HEK293 (cell line): Measurements from ENCODE around the gene SRF.

ENCODE experiments used
- BCL11A ChIP-seq: fragments of 450-650 bp; formaldehyde crosslinking; IDR thresholded peaks from 2 replicates; pipeline ENCODE4 v1.5.1; 2016; ENCODE audit warnings: low read depth, missing biosample characterization, missing genetic modification characterization
- HOXD13 ChIP-seq: sonication (generic); formaldehyde crosslinking; IDR thresholded peaks from 2 replicates; pipeline ENCODE4 v1.8.0; 2022; ENCODE audit warnings: missing genetic modification reagents, borderline replicate concordance
- PRDM1 ChIP-seq: fragments of 450-650 bp; formaldehyde crosslinking; IDR thresholded peaks from 2 replicates; pipeline ENCODE4; 2016; ENCODE audit warnings: missing biosample characterization, missing genetic modification characterization
- SP2 ChIP-seq: fragments of 450-650 bp; formaldehyde crosslinking; IDR thresholded peaks from 2 replicates; pipeline ENCODE4 v1.5.1; 2016; ENCODE audit warnings: missing biosample characterization, missing genetic modification characterization
- ZBTB48 ChIP-seq: fragments of 450-650 bp; formaldehyde crosslinking; IDR thresholded peaks from 2 replicates; pipeline ENCODE4 v1.5.1; 2016; ENCODE audit warnings: missing biosample characterization, missing genetic modification characterization
- ZBTB8A ChIP-seq: fragments of 450-650 bp; formaldehyde crosslinking; IDR thresholded peaks from 2 replicates; pipeline ENCODE4 v1.5.1; 2016; ENCODE audit warnings: missing biosample characterization, missing genetic modification characterization
- ZFHX2 ChIP-seq: fragments of 450-650 bp; formaldehyde crosslinking; conservative IDR thresholded peaks from 2 replicates; pipeline ENCODE4 v1.5.1; 2016; ENCODE audit warnings: missing biosample characterization, missing genetic modification characterization
- ZNF133 ChIP-seq: fragments of 450-650 bp; formaldehyde crosslinking; IDR thresholded peaks from 2 replicates; pipeline ENCODE4 v1.5.1; 2016; ENCODE audit warnings: missing biosample characterization, missing genetic modification characterization
- ZNF16 ChIP-seq: fragments of 450-650 bp; formaldehyde crosslinking; IDR thresholded peaks from 2 replicates; pipeline ENCODE4 v1.5.1; 2016; ENCODE audit warnings: low read depth, missing biosample characterization, missing genetic modification characterization
- ZNF2 ChIP-seq: fragments of 450-650 bp; formaldehyde crosslinking; IDR thresholded peaks from 2 replicates; pipeline ENCODE4 v1.5.1; 2016; ENCODE audit warnings: missing biosample characterization, missing genetic modification characterization
- ZNF433 ChIP-seq: fragments of 450-650 bp; formaldehyde crosslinking; IDR thresholded peaks from 2 replicates; pipeline ENCODE4 v1.5.1; 2016; ENCODE audit warnings: missing biosample characterization, missing genetic modification characterization, low read depth
- ZNF585B ChIP-seq: fragments of 450-650 bp; formaldehyde crosslinking; IDR thresholded peaks from 2 replicates; pipeline ENCODE4 v1.5.1; 2016; ENCODE audit warnings: missing biosample characterization, missing genetic modification characterization
- ZNF629 ChIP-seq: fragments of 450-650 bp; formaldehyde crosslinking; IDR thresholded peaks from 2 replicates; pipeline ENCODE4 v1.5.1; 2017; ENCODE audit warnings: missing biosample characterization, missing genetic modification characterization
- ZNF747 ChIP-seq: fragments of 450-650 bp; formaldehyde crosslinking; IDR thresholded peaks from 2 replicates; pipeline ENCODE4 v1.5.1; 2016; ENCODE audit warnings: missing biosample characterization, missing genetic modification characterization
- ZNF785 ChIP-seq: fragments of 450-650 bp; formaldehyde crosslinking; IDR thresholded peaks from 2 replicates; pipeline ENCODE4 v1.5.1; 2016; ENCODE audit warnings: missing biosample characterization, missing genetic modification characterization
- ZSCAN16 ChIP-seq: fragments of 450-650 bp; formaldehyde crosslinking; IDR thresholded peaks from 2 replicates; pipeline ENCODE4 v1.5.1; 2016; ENCODE audit warnings: missing biosample characterization, missing genetic modification characterization
- TF ChIP-seq, protein P1 (sequence below): fragments of 450-650 bp; formaldehyde crosslinking; IDR thresholded peaks from 2 replicates; pipeline ENCODE4 v1.5.1; 2016; ENCODE audit warnings: missing biosample characterization, missing genetic modification characterization
- TF ChIP-seq, protein P2 (sequence below): fragments of 450-650 bp; formaldehyde crosslinking; IDR thresholded peaks from 2 replicates; pipeline ENCODE4 v1.5.1; 2016; ENCODE audit warnings: missing biosample characterization, missing genetic modification characterization, low read depth
- TF ChIP-seq, protein P3 (sequence below): fragments of 450-650 bp; formaldehyde crosslinking; IDR thresholded peaks from 2 replicates; pipeline ENCODE4 v1.5.1; 2016; ENCODE audit warnings: missing biosample characterization, missing genetic modification characterization
- TF ChIP-seq, protein P4 (sequence below): fragments of 450-650 bp; formaldehyde crosslinking; IDR thresholded peaks from 2 replicates; pipeline ENCODE4 v1.5.1; 2016; ENCODE audit warnings: missing biosample characterization, missing genetic modification characterization
- TF ChIP-seq, protein P5 (sequence below): fragments of 450-650 bp; formaldehyde crosslinking; IDR thresholded peaks from 2 replicates; pipeline ENCODE4 v1.5.1; 2016; ENCODE audit warnings: missing biosample characterization, missing genetic modification characterization, borderline replicate concordance
- TF ChIP-seq, protein P6 (sequence below): fragments of 450-650 bp; formaldehyde crosslinking; IDR thresholded peaks from 2 replicates; pipeline ENCODE4 v1.5.1; 2016; ENCODE audit warnings: missing biosample characterization, missing genetic modification characterization
- TF ChIP-seq, protein P7 (sequence below): fragments of 450-650 bp; formaldehyde crosslinking; IDR thresholded peaks from 2 replicates; pipeline ENCODE4 v1.5.1; 2016; ENCODE audit warnings: missing biosample characterization, missing genetic modification characterization
- TF ChIP-seq, protein P8 (sequence below): fragments of 450-650 bp; formaldehyde crosslinking; IDR thresholded peaks from 2 replicates; pipeline ENCODE4 v1.5.1; 2016; ENCODE audit warnings: missing biosample characterization, missing genetic modification characterization, borderline replicate concordance

The SRF gene

DNA sequence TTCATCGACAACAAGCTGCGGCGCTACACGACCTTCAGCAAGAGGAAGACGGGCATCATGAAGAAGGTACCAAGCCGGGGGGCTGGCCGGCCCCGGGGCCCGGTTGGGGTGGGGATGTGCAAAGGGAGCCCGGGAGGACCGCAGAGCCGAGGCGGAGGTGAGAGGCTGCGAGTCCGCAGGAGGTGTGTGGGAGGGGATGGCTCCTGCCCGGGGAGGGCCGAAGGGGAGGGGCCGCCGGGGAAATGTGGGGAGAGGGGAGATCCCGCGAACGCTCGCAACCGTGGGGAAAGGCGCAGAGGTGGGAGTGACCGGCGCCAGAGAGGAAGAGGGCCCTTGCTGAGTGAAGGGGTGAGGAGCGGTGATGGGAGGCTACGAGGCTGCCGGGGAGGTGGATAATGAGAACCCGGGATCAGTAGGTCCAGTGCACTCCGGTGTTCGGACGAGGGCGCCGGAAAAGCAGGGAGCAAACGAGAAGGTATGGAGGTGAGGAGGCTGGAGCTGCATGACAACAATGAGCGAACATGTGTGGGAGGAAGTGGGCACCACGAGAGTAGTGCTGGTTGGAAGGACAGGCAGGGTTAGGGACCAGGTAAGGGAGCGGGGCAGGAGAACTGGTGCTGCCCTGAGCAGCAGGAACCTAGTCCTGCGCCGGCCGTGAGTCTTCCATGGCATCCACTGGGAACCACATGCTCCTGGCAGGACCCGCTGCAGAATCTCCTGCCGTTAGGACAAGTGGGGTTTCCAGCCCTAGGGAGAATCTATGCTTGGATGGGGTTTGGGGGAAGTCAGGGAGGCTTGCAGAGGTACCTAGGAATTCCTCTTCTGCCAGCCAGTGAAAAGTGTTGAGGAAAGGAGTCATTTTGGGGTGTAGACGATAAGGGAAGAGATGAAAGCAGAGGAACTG lies 1.3 kb downstream of the SRF start (continued):
- TF ChIP-seq, protein P1, sequence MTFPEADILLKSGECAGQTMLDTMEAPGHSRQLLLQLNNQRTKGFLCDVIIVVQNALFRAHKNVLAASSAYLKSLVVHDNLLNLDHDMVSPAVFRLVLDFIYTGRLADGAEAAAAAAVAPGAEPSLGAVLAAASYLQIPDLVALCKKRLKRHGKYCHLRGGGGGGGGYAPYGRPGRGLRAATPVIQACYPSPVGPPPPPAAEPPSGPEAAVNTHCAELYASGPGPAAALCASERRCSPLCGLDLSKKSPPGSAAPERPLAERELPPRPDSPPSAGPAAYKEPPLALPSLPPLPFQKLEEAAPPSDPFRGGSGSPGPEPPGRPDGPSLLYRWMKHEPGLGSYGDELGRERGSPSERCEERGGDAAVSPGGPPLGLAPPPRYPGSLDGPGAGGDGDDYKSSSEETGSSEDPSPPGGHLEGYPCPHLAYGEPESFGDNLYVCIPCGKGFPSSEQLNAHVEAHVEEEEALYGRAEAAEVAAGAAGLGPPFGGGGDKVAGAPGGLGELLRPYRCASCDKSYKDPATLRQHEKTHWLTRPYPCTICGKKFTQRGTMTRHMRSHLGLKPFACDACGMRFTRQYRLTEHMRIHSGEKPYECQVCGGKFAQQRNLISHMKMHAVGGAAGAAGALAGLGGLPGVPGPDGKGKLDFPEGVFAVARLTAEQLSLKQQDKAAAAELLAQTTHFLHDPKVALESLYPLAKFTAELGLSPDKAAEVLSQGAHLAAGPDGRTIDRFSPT (tag by site-specific recombination), result peak; percentile 54
- TF ChIP-seq ZNF433 (tag by site-specific recombination) (no peak), ZNF747 (tag by site-specific recombination) (no peak), ZNF585B (no peak), ZNF2 (tag by site-specific recombination) (no peak; the same call in 1 of the 2 replicates), BCL11A (tag by site-specific recombination) (0 out of 2 replicates have a peak, but pooled peaks have one; percentile 54), ZNF785 (tag by site-specific recombination) (no peak), ZNF629 (peak; percentile 26; the same call in 1 of the 2 replicates), ZNF16 (no peak), PRDM1 (0 out of 2 replicates have a peak, but pooled peaks have one; percentile 15), ZNF133 (tag by site-specific recombination) (no peak), ZBTB48 (tag by site-specific recombination) (peak; percentile 100), SP2 (tag by site-specific recombination) (peak; percentile 83), HOXD13 (CRISPR knock-in tag) (no peak), ZFHX2 (tag by site-specific recombination) (peak; percentile 89), ZBTB8A (tag by site-specific recombination) (0 out of 2 replicates have a peak, but pooled peaks have one; percentile 11), ZSCAN16 (tag by site-specific recombination) (no peak)
- TF ChIP-seq, protein P2, sequence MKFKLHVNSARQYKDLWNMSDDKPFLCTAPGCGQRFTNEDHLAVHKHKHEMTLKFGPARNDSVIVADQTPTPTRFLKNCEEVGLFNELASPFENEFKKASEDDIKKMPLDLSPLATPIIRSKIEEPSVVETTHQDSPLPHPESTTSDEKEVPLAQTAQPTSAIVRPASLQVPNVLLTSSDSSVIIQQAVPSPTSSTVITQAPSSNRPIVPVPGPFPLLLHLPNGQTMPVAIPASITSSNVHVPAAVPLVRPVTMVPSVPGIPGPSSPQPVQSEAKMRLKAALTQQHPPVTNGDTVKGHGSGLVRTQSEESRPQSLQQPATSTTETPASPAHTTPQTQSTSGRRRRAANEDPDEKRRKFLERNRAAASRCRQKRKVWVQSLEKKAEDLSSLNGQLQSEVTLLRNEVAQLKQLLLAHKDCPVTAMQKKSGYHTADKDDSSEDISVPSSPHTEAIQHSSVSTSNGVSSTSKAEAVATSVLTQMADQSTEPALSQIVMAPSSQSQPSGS (tag by site-specific recombination), result no peak
- TF ChIP-seq, protein P3, sequence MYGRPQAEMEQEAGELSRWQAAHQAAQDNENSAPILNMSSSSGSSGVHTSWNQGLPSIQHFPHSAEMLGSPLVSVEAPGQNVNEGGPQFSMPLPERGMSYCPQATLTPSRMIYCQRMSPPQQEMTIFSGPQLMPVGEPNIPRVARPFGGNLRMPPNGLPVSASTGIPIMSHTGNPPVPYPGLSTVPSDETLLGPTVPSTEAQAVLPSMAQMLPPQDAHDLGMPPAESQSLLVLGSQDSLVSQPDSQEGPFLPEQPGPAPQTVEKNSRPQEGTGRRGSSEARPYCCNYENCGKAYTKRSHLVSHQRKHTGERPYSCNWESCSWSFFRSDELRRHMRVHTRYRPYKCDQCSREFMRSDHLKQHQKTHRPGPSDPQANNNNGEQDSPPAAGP, result no peak; the same call in 1 of the 2 replicates
- TF ChIP-seq, protein P4, sequence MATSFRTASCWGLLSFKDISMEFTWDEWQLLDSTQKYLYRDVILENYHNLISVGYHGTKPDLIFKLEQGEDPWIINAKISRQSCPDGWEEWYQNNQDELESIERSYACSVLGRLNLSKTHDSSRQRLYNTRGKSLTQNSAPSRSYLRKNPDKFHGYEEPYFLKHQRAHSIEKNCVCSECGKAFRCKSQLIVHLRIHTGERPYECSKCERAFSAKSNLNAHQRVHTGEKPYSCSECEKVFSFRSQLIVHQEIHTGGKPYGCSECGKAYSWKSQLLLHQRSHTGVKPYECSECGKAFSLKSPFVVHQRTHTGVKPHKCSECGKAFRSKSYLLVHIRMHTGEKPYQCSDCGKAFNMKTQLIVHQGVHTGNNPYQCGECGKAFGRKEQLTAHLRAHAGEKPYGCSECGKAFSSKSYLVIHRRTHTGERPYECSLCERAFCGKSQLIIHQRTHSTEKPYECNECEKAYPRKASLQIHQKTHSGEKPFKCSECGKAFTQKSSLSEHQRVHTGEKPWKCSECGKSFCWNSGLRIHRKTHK (tag by site-specific recombination), result no peak
- TF ChIP-seq, protein P5, sequence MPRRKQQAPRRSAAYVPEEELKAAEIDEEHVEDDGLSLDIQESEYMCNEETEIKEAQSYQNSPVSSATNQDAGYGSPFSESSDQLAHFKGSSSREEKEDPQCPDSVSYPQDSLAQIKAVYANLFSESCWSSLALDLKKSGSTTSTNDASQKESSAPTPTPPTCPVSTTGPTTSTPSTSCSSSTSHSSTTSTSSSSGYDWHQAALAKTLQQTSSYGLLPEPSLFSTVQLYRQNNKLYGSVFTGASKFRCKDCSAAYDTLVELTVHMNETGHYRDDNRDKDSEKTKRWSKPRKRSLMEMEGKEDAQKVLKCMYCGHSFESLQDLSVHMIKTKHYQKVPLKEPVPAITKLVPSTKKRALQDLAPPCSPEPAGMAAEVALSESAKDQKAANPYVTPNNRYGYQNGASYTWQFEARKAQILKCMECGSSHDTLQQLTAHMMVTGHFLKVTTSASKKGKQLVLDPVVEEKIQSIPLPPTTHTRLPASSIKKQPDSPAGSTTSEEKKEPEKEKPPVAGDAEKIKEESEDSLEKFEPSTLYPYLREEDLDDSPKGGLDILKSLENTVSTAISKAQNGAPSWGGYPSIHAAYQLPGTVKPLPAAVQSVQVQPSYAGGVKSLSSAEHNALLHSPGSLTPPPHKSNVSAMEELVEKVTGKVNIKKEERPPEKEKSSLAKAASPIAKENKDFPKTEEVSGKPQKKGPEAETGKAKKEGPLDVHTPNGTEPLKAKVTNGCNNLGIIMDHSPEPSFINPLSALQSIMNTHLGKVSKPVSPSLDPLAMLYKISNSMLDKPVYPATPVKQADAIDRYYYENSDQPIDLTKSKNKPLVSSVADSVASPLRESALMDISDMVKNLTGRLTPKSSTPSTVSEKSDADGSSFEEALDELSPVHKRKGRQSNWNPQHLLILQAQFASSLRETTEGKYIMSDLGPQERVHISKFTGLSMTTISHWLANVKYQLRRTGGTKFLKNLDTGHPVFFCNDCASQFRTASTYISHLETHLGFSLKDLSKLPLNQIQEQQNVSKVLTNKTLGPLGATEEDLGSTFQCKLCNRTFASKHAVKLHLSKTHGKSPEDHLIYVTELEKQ (tag by site-specific recombination), result no peak
- TF ChIP-seq, protein P6, sequence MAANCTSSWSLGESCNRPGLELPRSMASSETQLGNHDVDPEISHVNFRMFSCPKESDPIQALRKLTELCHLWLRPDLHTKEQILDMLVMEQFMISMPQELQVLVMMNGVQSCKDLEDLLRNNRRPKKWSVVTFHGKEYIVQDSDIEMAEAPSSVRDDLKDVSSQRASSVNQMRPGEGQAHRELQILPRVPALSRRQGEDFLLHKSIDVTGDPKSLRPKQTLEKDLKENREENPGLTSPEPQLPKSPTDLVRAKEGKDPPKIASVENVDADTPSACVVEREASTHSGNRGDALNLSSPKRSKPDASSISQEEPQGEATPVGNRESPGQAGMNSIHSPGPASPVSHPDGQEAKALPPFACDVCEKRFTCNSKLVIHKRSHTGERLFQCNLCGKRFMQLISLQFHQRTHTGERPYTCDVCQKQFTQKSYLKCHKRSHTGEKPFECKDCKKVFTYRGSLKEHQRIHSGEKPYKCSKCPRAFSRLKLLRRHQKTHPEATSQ (tag by site-specific recombination), result no peak
- TF ChIP-seq, protein P7, sequence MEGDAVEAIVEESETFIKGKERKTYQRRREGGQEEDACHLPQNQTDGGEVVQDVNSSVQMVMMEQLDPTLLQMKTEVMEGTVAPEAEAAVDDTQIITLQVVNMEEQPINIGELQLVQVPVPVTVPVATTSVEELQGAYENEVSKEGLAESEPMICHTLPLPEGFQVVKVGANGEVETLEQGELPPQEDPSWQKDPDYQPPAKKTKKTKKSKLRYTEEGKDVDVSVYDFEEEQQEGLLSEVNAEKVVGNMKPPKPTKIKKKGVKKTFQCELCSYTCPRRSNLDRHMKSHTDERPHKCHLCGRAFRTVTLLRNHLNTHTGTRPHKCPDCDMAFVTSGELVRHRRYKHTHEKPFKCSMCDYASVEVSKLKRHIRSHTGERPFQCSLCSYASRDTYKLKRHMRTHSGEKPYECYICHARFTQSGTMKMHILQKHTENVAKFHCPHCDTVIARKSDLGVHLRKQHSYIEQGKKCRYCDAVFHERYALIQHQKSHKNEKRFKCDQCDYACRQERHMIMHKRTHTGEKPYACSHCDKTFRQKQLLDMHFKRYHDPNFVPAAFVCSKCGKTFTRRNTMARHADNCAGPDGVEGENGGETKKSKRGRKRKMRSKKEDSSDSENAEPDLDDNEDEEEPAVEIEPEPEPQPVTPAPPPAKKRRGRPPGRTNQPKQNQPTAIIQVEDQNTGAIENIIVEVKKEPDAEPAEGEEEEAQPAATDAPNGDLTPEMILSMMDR, result no peak
- TF ChIP-seq, protein P8, sequence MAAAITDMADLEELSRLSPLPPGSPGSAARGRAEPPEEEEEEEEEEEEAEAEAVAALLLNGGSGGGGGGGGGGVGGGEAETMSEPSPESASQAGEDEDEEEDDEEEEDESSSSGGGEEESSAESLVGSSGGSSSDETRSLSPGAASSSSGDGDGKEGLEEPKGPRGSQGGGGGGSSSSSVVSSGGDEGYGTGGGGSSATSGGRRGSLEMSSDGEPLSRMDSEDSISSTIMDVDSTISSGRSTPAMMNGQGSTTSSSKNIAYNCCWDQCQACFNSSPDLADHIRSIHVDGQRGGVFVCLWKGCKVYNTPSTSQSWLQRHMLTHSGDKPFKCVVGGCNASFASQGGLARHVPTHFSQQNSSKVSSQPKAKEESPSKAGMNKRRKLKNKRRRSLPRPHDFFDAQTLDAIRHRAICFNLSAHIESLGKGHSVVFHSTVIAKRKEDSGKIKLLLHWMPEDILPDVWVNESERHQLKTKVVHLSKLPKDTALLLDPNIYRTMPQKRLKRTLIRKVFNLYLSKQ, result no peak
